Loucy (cell line): ENCODE results near the gene GCSAML.

Experiments used
- CTCF ChIP-seq: fragments of 200-600 bp; sonication (generic); conservative IDR thresholded peaks from 2 replicates; pipeline ENCODE4 v1.5.1; 2014; ENCODE audit warnings: mild to moderate bottlenecking, antibody characterized with exemption, low read length
- EZH2phosphoT487 ChIP-seq: fragments of 200-600 bp; IDR thresholded peaks from 2 replicates; pipeline ENCODE4 v1.6.1; 2018; ENCODE audit warnings: antibody characterized with exemption, mild to moderate bottlenecking, moderate library complexity, borderline replicate concordance

- TF ChIP-seq CTCF (no peak; the same call in 1 of the 2 replicates), EZH2phosphoT487 (no peak)
Measured at GRCh38 chr1:247561711-247562110, 12.8 kb downstream of the GCSAML start.
